Measurements from ENCODE around the gene BANK1.

GRCh38 chr4:101948055-101948454 lies 157.5 kb downstream of the BANK1 start:
- TF ChIP-seq EP300 (IDR thresholded peaks at IDR 0.05; ENCODE audit: borderline replicate concordance): no peak
- TF ChIP-seq TEAD4 (IDR thresholded peaks at IDR 0.05): no peak
- TF ChIP-seq MAX (IDR thresholded peaks at IDR 0.05): no peak
- no peak for TF ChIP-seq EGR1 (IDR thresholded peaks at IDR 0.05)
- TF ChIP-seq USF1 (IDR thresholded peaks at IDR 0.05): no peak
- no peak for TF ChIP-seq RAD21 (IDR thresholded peaks at IDR 0.05; ENCODE audit: low read depth)
- TF ChIP-seq REST (IDR thresholded peaks at IDR 0.05; ENCODE audit: low read depth): no peak
- no peak for TF ChIP-seq TCF12 (IDR thresholded peaks at IDR 0.05; ENCODE audit: low read depth)

All from Ishikawa (cell line).